ENCODE measurements around the gene GATAD2A. TPM values are rescaled to one million over a fixed set of nuclear protein-coding genes. Genes with fewer than 3 reads are reported as not detected.

GATAD2A gene
- total RNA-seq, 2 experiments from 2014 or later = 122 to 135 TPM

GRCh38 chr19:19553670-19554069 is 148.2 kb downstream of the GATAD2A start:
- POLR2A ChIA-PET = no interaction called here
- no peak for DNase-seq

GRCh38 chr19:19554074-19555023 is 148.9 kb downstream of the GATAD2A start:
- peaks cover 11% of the 10 kb centered on the region for H3K36me3 Mint-ChIP-seq (ENCODE audit: low read depth)
- CTCF ChIA-PET = interaction anchor here (0.6 to 4.6 kb wide), 22 partner anchors 9 to 589 kb away, joined by 3 to 19 read pairs (median 4); partner anchors contain the start of gene NDUFA13
- no peaks in the 10 kb centered on the region for H3K27me3 Mint-ChIP-seq
- no peaks in the 10 kb centered on the region for H3K9me3 Mint-ChIP-seq
- POLR2A ChIA-PET = no interaction called here
- H3K27ac Mint-ChIP-seq = peak overlapping the region; percentile 9
- no peak overlapping the region for H3K4me3 Mint-ChIP-seq
- DNase-seq = peak; percentile 60
- peaks cover 10% of the 10 kb centered on the region for H3K4me1 Mint-ChIP-seq

More at GRCh38 chr19:19553670-19554069, 148.2 kb downstream of the GATAD2A start:
- Mint-ChIP-seq H3K9me3 (no peaks in the 10 kb centered on the region), H3K4me1 (peaks cover 4% of the 10 kb centered on the region), H3K36me3 (ENCODE audit: low read depth) (peaks cover 4% of the 10 kb centered on the region), H3K4me3 (no peak overlapping the region), H3K27ac (no peak overlapping the region), H3K27me3 (peaks cover 3% of the 10 kb centered on the region)
- CTCF ChIA-PET = interaction anchor here (0.8 to 4.6 kb wide), 17 partner anchors 8 to 235 kb away, joined by 3 to 19 read pairs (median 4); partner anchors contain the start of gene NDUFA13

GRCh38 chr19:19558055-19558454 is 152.6 kb downstream of the GATAD2A start:
- H3K36me3 Mint-ChIP-seq (ENCODE audit: low read depth) = peaks cover 31% of the 10 kb centered on the region
- ChIA-PET CTCF (interaction anchor here (1.1 to 1.6 kb wide), 2 partner anchors 10 to 25 kb away, joined by 4 read pairs; no protein-coding TSS in a partner anchor), POLR2A (interaction anchor here (0.6 kb wide), 1 partner anchor 48 kb away, joined by 3 read pairs; no protein-coding TSS in a partner anchor)
- H3K9me3 Mint-ChIP-seq = no peaks in the 10 kb centered on the region
- H3K4me1 Mint-ChIP-seq = peaks cover 27% of the 10 kb centered on the region
- H3K27ac Mint-ChIP-seq = peak overlapping the region; percentile 66
- no peaks in the 10 kb centered on the region for H3K27me3 Mint-ChIP-seq
- H3K4me3 Mint-ChIP-seq = no peak overlapping the region
- DNase-seq = no peak

Small RNA genes lying within 50 kb of the gene (microRNA-seq; reads per million reads assigned to microRNA genes)
- gene MIR640 (ENCODE audit: borderline microRNAs expressed, borderline replicate concordance) = not detected

Other genes with a start within 250 kb of the GATAD2A start
- gene MEF2B, start 235.4 kb upstream of the GATAD2A start, total RNA-seq = 1 to 10 TPM; 2.4 to 3.4 TPM
- 10 to 100 TPM; 34.2 to 35.8 TPM for gene BORCS8, start 213.5 kb upstream of the GATAD2A start, total RNA-seq
- 100 to 1,000 TPM in 1 of 2 experiments, 10 to 100 TPM in 1; 82.5 to 104 TPM for gene RFXANK, start 213.4 kb upstream of the GATAD2A start, total RNA-seq
- gene NR2C2AP, start 202.3 kb upstream of the GATAD2A start, total RNA-seq = 10 to 100 TPM; 29.9 to 37.2 TPM
- gene NCAN, start 193.7 kb upstream of the GATAD2A start, total RNA-seq = not detected
- not detected for gene TM6SF2, start 132.4 kb upstream of the GATAD2A start, total RNA-seq
- 10 to 100 TPM; 70.8 to 73.1 TPM for gene SUGP1, start 85.2 kb upstream of the GATAD2A start, total RNA-seq
- 10 to 100 TPM; 71.9 to 81.4 TPM for gene MAU2, start 84.8 kb upstream of the GATAD2A start, total RNA-seq
- gene TSSK6, start 109.9 kb downstream of the GATAD2A start, total RNA-seq = 1 to 10 TPM; 3.7 to 4.4 TPM
- gene NDUFA13, start 110.5 kb downstream of the GATAD2A start, total RNA-seq = 100 to 1,000 TPM; 314 to 363 TPM
- 10 to 100 TPM; 12.8 to 13.2 TPM for gene YJEFN3, start 123.2 kb downstream of the GATAD2A start, total RNA-seq
- under 1 TPM in 1 of 2 experiments, not detected in 1; 0.25 TPM for gene CILP2, start 132.6 kb downstream of the GATAD2A start, total RNA-seq
- gene PBX4, start 213.0 kb downstream of the GATAD2A start, total RNA-seq = 10 to 100 TPM; 34.4 to 38.4 TPM
- 10 to 100 TPM; 54.1 to 59.4 TPM for gene LPAR2, start 222.5 kb downstream of the GATAD2A start, total RNA-seq
- gene GMIP, start 238.0 kb downstream of the GATAD2A start, total RNA-seq = 100 to 1,000 TPM; 101 to 111 TPM